Vagina (tissue), 2 donors: Measurements from ENCODE around the gene ZNF227.

ENCODE experiments used
- POLR2A ChIP-seq, 2 donors: fragments of 450-650 bp; IDR thresholded peaks; one replicate each; pipeline ENCODE4 v1.6.1; 2017; ENCODE audit warnings: antibody characterized with exemption in 2 of 2, mild to moderate bottlenecking in 2 of 2, moderate library complexity in 2 of 2
- POLR2AphosphoS5 ChIP-seq, 2 donors: sonication (generic); formaldehyde crosslinking; IDR thresholded peaks; one replicate each; pipeline ENCODE4 v1.9.0; 2017; ENCODE audit warnings: antibody characterized with exemption in 2 of 2, mild to moderate bottlenecking in 2 of 2, low read depth in 1 of 2; ENCODE audit not compliant: insufficient read depth in 1 of 2
- TF ChIP-seq, protein P1 (sequence below), 3 experiments: fragments of 450-650 bp in 2 of 3; fragments of 200-600 bp in 1 of 3; sonication (generic) in 1 of 3; IDR thresholded peaks; one replicate each; pipeline ENCODE4 v1.5.1; 2017 to 2019; ENCODE audit warnings: antibody characterized with exemption in 3 of 3, mild to moderate bottlenecking in 2 of 3, moderate library complexity in 2 of 3

- TF ChIP-seq, protein P1, sequence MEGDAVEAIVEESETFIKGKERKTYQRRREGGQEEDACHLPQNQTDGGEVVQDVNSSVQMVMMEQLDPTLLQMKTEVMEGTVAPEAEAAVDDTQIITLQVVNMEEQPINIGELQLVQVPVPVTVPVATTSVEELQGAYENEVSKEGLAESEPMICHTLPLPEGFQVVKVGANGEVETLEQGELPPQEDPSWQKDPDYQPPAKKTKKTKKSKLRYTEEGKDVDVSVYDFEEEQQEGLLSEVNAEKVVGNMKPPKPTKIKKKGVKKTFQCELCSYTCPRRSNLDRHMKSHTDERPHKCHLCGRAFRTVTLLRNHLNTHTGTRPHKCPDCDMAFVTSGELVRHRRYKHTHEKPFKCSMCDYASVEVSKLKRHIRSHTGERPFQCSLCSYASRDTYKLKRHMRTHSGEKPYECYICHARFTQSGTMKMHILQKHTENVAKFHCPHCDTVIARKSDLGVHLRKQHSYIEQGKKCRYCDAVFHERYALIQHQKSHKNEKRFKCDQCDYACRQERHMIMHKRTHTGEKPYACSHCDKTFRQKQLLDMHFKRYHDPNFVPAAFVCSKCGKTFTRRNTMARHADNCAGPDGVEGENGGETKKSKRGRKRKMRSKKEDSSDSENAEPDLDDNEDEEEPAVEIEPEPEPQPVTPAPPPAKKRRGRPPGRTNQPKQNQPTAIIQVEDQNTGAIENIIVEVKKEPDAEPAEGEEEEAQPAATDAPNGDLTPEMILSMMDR (IDR thresholded peaks at IDR 0.05) = no peak
- TF ChIP-seq POLR2AphosphoS5 (IDR thresholded peaks at IDR 0.05; ENCODE audit: insufficient read depth in 1 of 2, low read depth in 1 of 2) (no peak), POLR2A (IDR thresholded peaks at IDR 0.05) (no peak)
These were observed 70.5 kb downstream of the ZNF227 start for GRCh38 chr19:44282846-44283245.
